OCI-LY3 (cell line): ENCODE data around the gene AAMDC.

Experiments used
- EZH2phosphoT487 ChIP-seq: fragments of 200-600 bp; shearing (Covaris generic); IDR thresholded peaks from 2 replicates; pipeline ENCODE4 v1.6.1; 2018; ENCODE audit warnings: antibody characterized with exemption, mixed run types, low read depth
- TF ChIP-seq, protein P1 (sequence below): fragments of 200-600, 300-600 bp; sonication (generic); IDR thresholded peaks from 2 replicates; pipeline ENCODE4 v1.5.1; 2014; ENCODE audit warnings: antibody characterized with exemption, low read length, low read depth

DNA sequence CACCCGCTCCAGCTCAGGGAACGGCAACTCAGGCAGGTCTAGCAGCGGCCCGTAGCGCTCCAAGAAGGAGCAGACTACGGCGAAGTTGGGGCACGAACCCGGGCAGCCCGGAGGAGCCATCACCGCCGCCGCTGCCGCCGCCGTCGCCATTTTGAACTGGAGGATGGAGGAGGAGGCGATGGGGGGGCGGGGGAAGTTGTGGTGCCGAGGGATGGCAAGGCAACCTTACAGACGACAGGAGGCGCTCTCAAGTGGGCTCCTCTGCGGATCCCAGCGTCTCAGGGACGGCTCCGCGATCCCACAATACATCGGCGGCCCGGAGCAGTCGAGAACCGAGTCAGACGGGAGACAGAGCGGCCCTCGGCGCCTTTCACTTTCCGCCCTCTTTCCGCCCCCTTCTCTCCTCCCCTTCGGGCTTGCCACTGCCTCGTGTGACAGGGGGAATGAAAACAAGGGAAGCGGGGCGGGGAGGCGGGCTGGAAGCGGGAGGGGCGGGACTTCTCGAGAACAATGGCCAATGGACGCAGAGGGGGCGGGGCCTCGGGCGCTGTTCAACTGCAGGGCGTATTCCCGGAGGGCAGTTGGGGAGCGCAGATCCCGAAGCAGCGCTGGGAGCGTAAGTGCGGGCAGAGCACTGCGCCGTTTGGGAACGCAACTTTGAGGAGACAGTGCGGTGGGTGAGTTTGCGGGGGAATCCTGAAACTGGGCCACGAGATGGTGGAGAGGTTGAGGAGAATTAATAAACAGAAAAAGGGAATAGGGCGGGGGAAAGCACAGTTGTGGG lies at the start of gene AAMDC, which contains the start of gene RSF1:
- TF ChIP-seq, protein P1, sequence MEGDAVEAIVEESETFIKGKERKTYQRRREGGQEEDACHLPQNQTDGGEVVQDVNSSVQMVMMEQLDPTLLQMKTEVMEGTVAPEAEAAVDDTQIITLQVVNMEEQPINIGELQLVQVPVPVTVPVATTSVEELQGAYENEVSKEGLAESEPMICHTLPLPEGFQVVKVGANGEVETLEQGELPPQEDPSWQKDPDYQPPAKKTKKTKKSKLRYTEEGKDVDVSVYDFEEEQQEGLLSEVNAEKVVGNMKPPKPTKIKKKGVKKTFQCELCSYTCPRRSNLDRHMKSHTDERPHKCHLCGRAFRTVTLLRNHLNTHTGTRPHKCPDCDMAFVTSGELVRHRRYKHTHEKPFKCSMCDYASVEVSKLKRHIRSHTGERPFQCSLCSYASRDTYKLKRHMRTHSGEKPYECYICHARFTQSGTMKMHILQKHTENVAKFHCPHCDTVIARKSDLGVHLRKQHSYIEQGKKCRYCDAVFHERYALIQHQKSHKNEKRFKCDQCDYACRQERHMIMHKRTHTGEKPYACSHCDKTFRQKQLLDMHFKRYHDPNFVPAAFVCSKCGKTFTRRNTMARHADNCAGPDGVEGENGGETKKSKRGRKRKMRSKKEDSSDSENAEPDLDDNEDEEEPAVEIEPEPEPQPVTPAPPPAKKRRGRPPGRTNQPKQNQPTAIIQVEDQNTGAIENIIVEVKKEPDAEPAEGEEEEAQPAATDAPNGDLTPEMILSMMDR = peak; percentile 69
- TF ChIP-seq EZH2phosphoT487 = no peak
